T follicular helper cell (primary cell): ENCODE measurements around the gene TXN.
A peak's percentile ranks its signal among the peaks of the same experiment; 100 is the strongest.

Source experiments
- DNase-seq: peaks from one replicate; pipeline ENCODE4 v3.0.0-alpha.2; 2020; ENCODE audit warnings: low read depth
- total RNA-seq, 2 experiments: gene quantifications; one replicate each; lab custom pipeline; 2026; lab: John Stamatoyannopoulos, UW

Gene TXN
- 51.4 to 334 reads per million in 2 experiments for total RNA-seq

DNA sequence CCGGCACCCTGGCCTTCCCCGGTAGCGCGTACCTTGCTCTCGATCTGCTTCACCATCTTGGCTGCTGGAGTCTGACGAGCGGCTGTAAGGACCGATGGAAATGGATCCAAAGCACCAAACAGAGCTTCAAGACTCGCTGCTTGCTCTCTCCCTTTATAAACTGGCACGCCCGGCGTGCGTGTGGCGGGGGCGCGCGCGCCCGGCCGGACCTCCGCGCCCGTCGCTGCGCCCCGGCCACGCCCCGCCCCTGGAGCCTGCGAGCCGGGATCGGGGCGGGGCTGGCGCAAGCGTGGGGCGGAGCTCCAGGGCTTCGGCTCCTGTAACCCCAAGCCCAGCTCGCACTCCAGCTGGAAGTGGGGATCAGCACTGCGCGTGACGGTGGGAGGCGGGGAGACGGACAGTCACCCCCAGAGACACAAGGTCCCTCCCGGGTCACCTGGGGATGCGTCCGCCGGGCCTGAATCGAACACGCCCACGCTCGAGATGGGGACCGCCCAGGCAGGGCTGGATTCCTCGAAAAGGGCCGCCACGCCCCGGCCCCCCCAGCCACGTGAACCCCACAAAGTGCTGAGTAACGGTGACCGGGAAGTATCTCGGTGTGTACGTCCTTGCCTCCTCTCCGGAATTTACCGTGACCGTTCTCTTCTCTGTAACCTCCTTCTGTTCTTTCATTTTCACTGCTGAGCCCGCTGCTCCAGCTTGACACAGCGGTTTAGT lies at the start of gene TXN:
Gene TXN (minus strand): TSS at position 128 of the 717 bp plus-strand sequence. CDS start 72 bp downstream, at position 56.
- peak; percentile 58 for DNase-seq

DNA sequence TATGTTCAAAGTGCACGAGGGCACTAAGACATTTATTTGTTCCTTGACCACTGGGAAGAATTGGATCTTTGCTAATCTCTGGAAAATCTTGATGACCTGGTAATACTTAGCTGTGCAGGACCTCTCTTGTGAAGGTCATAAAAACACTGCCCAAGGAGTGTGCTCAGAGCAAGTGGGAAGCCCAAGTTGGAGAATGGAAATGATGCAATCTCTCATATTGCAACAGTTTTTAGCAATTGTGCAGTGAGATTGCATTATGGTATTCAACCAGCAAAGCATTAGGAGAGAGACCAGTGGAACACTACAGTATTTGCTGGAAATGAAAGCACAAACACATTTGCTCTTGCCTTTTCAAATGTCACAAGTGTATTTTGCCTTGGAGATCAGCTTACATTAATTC lies 46.8 kb upstream of the TXN start:
- DNase-seq = no peak

DNA sequence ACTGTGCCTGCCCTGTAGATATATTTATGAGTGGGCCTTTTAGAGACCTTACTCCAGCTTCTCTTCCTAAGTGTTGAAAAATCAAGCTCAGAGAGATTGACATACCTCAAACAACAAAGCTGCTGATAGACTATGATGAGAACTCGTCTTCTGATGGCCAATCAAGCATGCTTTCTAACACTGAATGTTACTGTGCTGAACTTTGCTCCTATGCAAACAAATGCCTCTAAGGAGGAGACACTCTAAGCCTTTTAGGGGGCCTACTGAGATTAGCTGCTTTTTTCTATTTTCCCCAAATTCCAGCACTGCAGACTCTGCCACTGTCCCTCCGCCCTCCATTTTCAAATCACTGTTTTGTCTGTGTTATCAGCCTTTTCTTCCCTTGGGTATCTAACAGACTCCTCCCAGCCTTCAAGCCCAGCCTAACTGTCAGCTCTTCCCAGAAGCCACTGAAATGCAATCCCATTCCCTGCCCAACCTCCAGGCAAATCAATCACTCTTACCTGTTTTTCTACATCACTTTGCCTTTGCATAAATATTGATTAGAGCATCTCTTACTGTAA lies 41.8 kb upstream of the TXN start:
- DNase-seq = no peak

- DNase-seq = no peak
Measured at GRCh38 chr9:110293248-110293647, 36.9 kb upstream of the TXN start.

- DNase-seq = no peak
Measured at GRCh38 chr9:110291921-110292557, 35.7 kb upstream of the TXN start.

GRCh38 chr9:110290001-110290400 lies 33.7 kb upstream of the TXN start:
- no peak for DNase-seq

GRCh38 chr9:110288503-110288902 lies 32.2 kb upstream of the TXN start:
- no peak for DNase-seq

- no peak for DNase-seq
Measured at GRCh38 chr9:110287289-110287680, 31.0 kb upstream of the TXN start.

DNA sequence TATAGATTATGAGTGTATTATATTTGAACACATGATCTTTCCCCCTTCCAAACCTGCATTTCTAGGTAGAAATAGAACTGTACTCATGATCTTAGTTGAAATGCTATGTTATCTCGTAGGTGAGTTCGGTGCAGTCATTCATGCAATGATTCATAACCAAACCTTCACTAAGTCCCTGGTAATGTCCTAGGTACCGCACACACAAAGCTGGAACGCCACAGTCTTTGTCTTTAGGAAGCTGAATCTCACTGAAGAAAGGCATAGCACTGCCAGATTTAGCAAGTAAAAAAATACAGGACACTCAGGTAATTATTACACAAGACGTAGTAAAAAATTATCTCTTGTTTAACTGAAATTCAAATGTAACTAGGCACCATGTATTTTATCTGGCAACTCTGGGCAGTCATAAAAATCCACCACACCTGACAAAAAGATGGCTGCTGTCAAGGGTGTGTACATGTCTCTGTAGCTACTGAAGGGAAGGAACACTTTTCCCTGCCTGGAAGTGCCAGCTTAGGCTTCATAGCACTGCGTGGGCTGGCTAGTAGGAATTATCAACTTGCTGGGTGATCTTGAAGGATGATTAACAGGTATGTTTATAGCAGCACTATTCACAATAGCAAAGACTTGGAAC lies 28.0 kb upstream of the TXN start:
- DNase-seq = no peak

DNA sequence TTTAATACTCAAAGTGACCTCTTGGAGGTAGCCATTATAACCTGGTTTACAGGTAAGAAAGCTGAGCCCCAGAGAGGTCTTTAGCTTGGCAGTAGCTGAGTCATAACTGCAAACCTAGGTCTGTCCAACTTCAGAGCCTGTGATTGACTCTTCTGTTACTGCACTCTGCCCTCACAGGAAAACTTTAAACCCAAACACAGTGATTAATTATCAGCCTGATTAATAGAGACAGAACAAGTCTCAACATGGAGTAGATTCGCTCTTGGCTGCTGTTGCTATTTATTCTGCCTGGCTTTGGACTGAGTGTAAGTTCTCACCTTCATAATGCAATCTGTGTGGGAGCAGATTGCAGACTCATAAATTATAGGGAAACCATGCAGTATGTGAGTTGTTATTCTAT lies 27.4 kb upstream of the TXN start:
- DNase-seq = no peak

DNA sequence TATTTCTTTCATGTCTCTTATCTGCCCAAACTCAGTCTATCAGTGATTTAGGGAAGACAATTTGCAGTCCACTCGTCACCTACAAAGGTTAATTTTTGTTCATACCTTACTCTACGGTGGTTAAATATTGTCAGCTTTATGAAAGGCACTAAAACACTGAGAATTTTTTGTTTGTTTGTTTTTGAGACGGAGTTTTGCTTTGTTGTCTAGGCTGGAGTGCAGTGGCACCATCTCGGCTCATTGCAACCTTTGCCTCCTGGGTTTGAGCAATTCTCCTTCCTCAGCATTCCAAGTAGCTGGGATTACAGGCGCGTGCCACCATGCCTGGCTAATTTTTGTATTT lies 26.4 kb upstream of the TXN start:
- no peak for DNase-seq

- no peak for DNase-seq
Measured at GRCh38 chr9:110282018-110282738, 25.9 kb upstream of the TXN start.

DNA sequence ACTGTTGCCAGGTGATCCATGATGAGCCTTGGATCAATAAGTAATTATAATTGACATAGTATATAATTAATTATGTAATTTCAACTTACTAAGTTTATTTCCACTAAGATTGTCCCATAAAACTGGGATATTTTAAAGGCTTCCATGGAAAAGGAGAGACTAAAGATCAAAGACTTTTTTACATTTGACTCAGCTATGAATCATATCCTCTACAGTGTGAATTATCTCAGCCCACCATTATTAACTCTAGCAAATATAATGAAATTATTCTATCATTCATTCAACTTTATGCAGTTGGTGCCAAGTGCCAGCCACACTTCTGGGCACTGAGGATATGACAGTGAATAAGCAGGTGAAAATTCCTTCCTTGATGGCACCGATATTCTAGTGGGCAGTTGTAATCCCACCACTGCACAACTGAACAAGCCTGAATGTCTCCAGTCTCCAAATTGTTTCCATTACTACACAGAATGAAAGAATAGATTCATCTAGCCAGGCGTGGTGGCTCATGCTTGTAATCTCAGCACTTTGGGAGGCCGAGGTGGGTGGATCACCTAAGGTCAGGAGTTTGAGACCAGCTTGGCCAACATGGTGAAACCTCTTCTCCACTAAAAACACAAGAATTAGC lies 21.9 kb upstream of the TXN start:
- DNase-seq = no peak

DNA sequence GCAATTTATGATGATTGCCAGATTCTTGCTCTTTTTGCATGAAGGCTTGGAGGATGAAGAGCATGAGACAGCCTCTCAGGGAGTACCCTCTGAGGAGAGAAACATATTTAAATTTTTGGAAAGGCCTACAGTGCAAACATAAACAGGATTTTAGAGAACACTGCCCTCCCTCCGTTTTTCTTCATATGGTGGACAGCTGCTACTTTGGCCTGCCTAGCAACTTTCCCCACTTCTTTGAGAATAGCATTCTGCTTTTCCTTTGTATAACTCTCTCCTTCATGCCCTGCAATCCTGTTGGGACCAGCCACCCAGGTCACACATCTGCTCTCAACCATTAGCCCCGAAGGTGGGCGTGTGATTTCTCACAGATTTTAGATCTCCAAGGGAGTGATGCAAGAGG lies 20.5 kb upstream of the TXN start:
- DNase-seq = no peak

GRCh38 chr9:110270211-110270995 lies 14.1 kb upstream of the TXN start:
- no peak for DNase-seq

DNA sequence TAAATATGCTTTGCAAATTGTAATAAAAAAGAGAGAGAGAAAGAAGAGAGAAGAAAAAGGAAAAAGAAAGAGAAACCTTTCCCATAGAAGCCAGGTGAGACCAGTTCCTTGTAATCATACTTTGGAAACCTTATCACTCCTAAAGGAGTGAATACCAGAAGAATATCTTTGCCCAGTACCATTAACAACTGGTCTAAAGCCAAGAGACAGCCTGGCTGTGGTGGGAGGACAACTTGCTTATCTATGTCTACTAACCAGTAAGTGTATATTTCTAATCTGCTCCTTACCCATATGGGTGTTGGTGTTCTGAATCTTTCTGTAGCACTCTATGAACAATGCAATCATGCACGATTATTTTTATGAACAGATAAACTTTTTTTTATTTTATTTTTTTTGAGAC lies 10.5 kb upstream of the TXN start:
- no peak for DNase-seq

DNA sequence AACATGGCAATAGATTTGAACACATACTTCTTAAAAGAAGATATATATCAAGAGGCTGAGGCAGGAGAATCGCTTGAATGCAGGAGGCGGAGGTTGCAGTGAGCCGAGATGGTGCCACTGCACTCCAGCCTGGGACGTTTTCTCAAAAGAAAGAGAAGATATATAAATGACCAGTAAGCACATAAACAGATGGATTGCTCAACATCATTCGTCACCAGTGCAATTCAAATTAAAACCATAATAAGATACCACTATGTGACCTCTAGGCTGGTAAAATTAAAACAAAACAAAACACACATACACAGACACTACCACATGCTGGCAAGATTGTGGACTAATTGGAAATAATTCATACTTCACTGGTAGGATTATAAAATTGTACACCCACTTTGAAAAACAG lies 5.3 kb upstream of the TXN start:
- DNase-seq = no peak

GRCh38 chr9:110260911-110261310 lies 4.6 kb upstream of the TXN start:
- DNase-seq = no peak

- no peak for DNase-seq
Measured at GRCh38 chr9:110259566-110259965, 3.3 kb upstream of the TXN start.

- no peak for DNase-seq
Measured at GRCh38 chr9:110258690-110259091, 2.4 kb upstream of the TXN start.

DNA sequence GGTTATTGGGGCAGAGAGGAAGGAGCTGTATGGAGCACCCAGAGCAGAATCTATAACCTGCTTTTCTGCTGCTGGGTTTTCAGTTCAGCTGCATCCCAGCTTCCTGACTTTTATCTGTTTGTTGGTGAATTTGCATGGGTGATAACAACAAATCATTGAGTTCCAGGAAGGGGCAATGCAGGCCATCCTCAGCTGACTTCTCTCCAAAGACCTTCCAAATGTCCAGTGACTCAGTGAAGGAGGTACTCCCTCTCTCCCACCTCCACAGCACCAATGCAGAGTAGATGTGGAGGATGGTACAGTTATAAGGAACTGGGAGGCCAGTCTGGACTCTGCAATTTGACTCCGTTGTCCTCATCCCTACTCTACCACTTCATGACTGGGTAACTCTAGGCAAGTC lies 1.6 kb upstream of the TXN start:
- no peak for DNase-seq
